B cell (primary cell): Measurements from ENCODE around the gene TBC1D21. TPM values are rescaled to one million over a fixed set of nuclear protein-coding genes. Genes with fewer than 3 reads are reported as not detected.

Experiments used
- ATAC-seq: fragments of 200-7000 bp; cut with Tn5 transposase; one replicate; pipeline ENCODE4 v1.10.0; 2021; ENCODE audit warnings: low read depth, mild to moderate bottlenecking, moderate number of reproducible peaks, moderate library complexity
- CTCF ChIA-PET: fragments of 350-600 bp; sonication (Branson Sonifier 250); formaldehyde crosslinking; loops from one replicate; lab custom pipeline; 2021; ENCODE audit warnings: antibody characterized with exemption, inconsistent platforms; lab: Charles Lee
- POLR2A ChIA-PET: fragments of 350-600 bp; sonication (Branson Sonifier 250); formaldehyde crosslinking; loops from one replicate; lab custom pipeline; 2021; ENCODE audit warnings: antibody characterized with exemption; lab: Charles Lee
- DNase-seq: peaks from one replicate; pipeline ENCODE4 v3.0.0; 2013
- H2AFZ ChIP-seq: 2 replicates; pipeline ENCODE4 v1.6.1; 2012; ENCODE audit warnings: mild to moderate bottlenecking, low read depth, low read length; ENCODE audit not compliant: insufficient read depth, poor library complexity, severe bottlenecking
- H3K27ac ChIP-seq, 2 donors: 1 replicate in 1 of 2; 2 replicates in 1 of 2; pipeline ENCODE4 v1.5.1; 2012 to 2013; ENCODE audit warnings: low read length in 2 of 2, mild to moderate bottlenecking in 2 of 2, moderate library complexity in 1 of 2
- H3K27me3 ChIP-seq, 4 experiments: fragments of 200-600 bp in 1 of 4; sonication (generic) in 1 of 4; replicated peaks in 1 of 4; 1 replicate in 2 of 4; 2 replicates in 2 of 4; pipeline versions ENCODE4 v1.6.1 to v1.7.0; 2013 to 2016; ENCODE audit warnings: low read length in 3 of 4, mild to moderate bottlenecking in 2 of 4, mixed read lengths in 1 of 4, moderate library complexity in 1 of 4; ENCODE audit not compliant: insufficient read depth in 4 of 4, control insufficient read depth in 3 of 4; ENCODE audit errors: control extremely low read depth in 1 of 4
- H3K36me3 ChIP-seq, 2 experiments: replicated peaks in 1 of 2; 1 replicate in 1 of 2; 2 replicates in 1 of 2; pipeline versions ENCODE4 v1.6.1 to v1.7.1; 2013; ENCODE audit warnings: low read length in 1 of 2; ENCODE audit not compliant: insufficient read depth in 2 of 2, control insufficient read depth in 1 of 2; ENCODE audit errors: control extremely low read depth in 1 of 2, extremely low read depth in 1 of 2
- H3K4me1 ChIP-seq, 2 donors: fragments of 200-600 bp in 1 of 2; sonication (generic) in 1 of 2; 1 replicate in 1 of 2; 2 replicates in 1 of 2; pipeline versions ENCODE4 v1.5.1 to v1.6.1; 2013 to 2017; ENCODE audit warnings: low read length in 2 of 2; ENCODE audit not compliant: control insufficient read depth in 2 of 2, insufficient read depth in 2 of 2
- H3K4me2 ChIP-seq: replicated peaks from 2 replicates; pipeline ENCODE3; 2012; ENCODE audit warnings: mild to moderate bottlenecking, low read depth, low read length; ENCODE audit not compliant: poor library complexity, severe bottlenecking
- H3K4me3 ChIP-seq, 5 experiments: fragments of 200-600 bp in 1 of 5; sonication (generic) in 1 of 5; 1 replicate in 3 of 5; 2 replicates in 2 of 5; pipeline versions ENCODE4 v1.5.1 to v1.7.0; 2011 to 2016; ENCODE audit warnings: low read length in 4 of 5, mild to moderate bottlenecking in 4 of 5, low read depth in 2 of 5, control low read depth in 1 of 5, moderate library complexity in 1 of 5; ENCODE audit not compliant: insufficient read depth in 1 of 5; ENCODE audit errors: control extremely low read depth in 1 of 5, extremely low read depth in 1 of 5
- H3K79me2 ChIP-seq: fragments of 200-600 bp; sonication (generic); one replicate; pipeline ENCODE4 v1.6.0; 2016; ENCODE audit warnings: low read length; ENCODE audit not compliant: control insufficient read depth, insufficient read depth
- H3K9ac ChIP-seq: fragments of 200-600 bp; sonication (generic); 2 replicates; pipeline ENCODE4 v1.6.1; 2017; ENCODE audit warnings: mild to moderate bottlenecking, low read length, moderate library complexity
- H3K9me3 ChIP-seq, 3 donors: one replicate each; pipeline versions ENCODE4 v1.6.1 to v1.7.1; 2013; ENCODE audit warnings: low read length in 2 of 3; ENCODE audit not compliant: control insufficient read depth in 2 of 3, insufficient read depth in 1 of 3; ENCODE audit errors: control extremely low read depth in 1 of 3
- H4K20me1 ChIP-seq: 2 replicates; pipeline ENCODE4 v1.6.0; 2012; ENCODE audit warnings: mild to moderate bottlenecking, low read length; ENCODE audit not compliant: insufficient read depth, control insufficient read depth, poor library complexity, severe bottlenecking
- H3K27ac Mint-ChIP-seq: one replicate; pipeline ENCODE4 v1.8.0; 2021; ENCODE audit warnings: mixed read lengths
- H3K27me3 Mint-ChIP-seq: one replicate; pipeline ENCODE4 v1.8.0; 2021; ENCODE audit warnings: mixed read lengths
- H3K4me1 Mint-ChIP-seq: one replicate; pipeline ENCODE4 v1.8.0; 2021; ENCODE audit warnings: mixed read lengths
- H3K4me3 Mint-ChIP-seq: one replicate; pipeline ENCODE4 v1.8.0; 2021; ENCODE audit warnings: mixed read lengths
- H3K9me3 Mint-ChIP-seq: one replicate; pipeline ENCODE4 v1.8.0; 2022; ENCODE audit warnings: mixed read lengths; ENCODE audit not compliant: insufficient read depth
- EZH2 ChIP-seq: IDR thresholded peaks from 2 replicates; pipeline ENCODE4 v1.6.1; 2012; ENCODE audit warnings: borderline replicate concordance, low read depth, mild to moderate bottlenecking, moderate library complexity, low read length; ENCODE audit not compliant: insufficient read depth, poor library complexity, severe bottlenecking
- WGBS: methylation state at CpG from one replicate; pipeline ENCODE4 v1.1.5; 2013; ENCODE audit warnings: missing lambda C conversion rate; ENCODE audit not compliant: insufficient coverage; 5-methylcytosine and 5-hydroxymethylcytosine counted together
- intact Hi-C: fragments of 100-400 bp; cut with micrococcal nuclease; formaldehyde crosslinking; loops from one replicate; pipeline ENCODE4 v1.10.0; 2022
- polyA plus RNA-seq: library from polyadenylated mRNA; depleted of rRNA; stranded (reverse); fragments of >200 nt; gene quantifications from 2 replicates; pipeline ENCODE4 v1.2.3, GENCODE V29; 2012
- total RNA-seq, 2 donors: library from RNA; stranded (reverse); fragments of 120-200 nt in 1 of 2; gene quantifications; 1 replicate in 1 of 2; 2 replicates in 1 of 2; pipeline versions ENCODE4 v1.2.3 to v1.2.4, GENCODE V29; 2013 to 2022
- TF ChIP-seq, protein P1 (sequence below): fragments of 200-600 bp; IDR thresholded peaks from one replicate; pipeline ENCODE4 v1.8.0; 2022; ENCODE audit warnings: antibody characterized with exemption, mild to moderate bottlenecking

TBC1D21 gene
- total and polyA plus RNA-seq, 2 donors (not counting 1 experiment from before 2014, with no cell fraction given): not detected

DNA sequence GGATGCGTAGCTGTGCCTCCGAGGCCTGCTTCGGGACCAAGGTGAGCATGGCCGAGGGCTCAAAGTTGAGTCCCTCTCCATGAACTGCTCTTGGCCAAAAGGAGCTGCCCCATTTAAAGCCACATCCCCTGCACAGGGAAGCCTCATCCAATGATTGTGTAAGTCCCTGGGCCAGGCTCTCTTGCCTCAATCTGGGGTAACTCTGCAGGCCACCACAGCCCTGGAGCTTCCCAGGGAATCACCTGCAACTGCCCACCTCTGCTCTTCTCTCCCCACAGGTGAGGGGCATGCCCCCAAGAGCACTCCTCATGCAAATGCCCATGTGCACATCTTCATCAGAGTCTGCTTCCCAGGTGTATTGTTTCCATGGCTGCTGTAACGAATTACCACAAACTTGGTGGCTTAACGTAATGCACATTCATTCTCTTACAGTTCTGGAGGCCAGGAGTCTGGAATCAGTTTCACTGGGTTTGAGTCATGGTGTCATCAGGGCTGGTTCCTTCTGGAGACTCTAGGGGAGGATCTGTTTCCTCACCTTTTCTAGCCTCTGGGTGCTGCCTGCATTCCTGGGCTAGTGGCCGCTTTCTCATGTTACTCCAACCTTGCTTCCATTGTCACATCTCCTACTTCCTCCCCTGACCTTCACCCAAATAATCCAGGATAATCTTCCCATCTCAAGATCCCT lies 27.9 kb downstream of the TBC1D21 start:
- Histone ChIP-seq H3K27me3 (peaks cover 0 to 3% (median 0%) of the 10 kb centered on the region in 4 experiments), H4K20me1 (no peaks in the 10 kb centered on the region), H3K4me3 (no peak overlapping the region), H3K79me2 (no peaks in the 10 kb centered on the region), H3K4me2 (no peak overlapping the region), H3K4me1 (no peaks in the 10 kb centered on the region), H3K36me3 (no peaks in the 10 kb centered on the region), H3K27ac (no peak overlapping the region), H2AFZ (no peak overlapping the region), H3K9me3 (peaks cover 0 to 4% (median 0%) of the 10 kb centered on the region in 3 donors), H3K9ac (no peak overlapping the region)
- Mint-ChIP-seq H3K4me1 (no peaks in the 10 kb centered on the region), H3K4me3 (no peak overlapping the region), H3K27me3 (peaks cover 14% of the 10 kb centered on the region), H3K27ac (no peak overlapping the region), H3K9me3 (no peaks in the 10 kb centered on the region)
- DNase-seq (no peak), ATAC-seq (no peak)
- POLR2A ChIA-PET: no interaction called here
- intact Hi-C loops: no loop called here
- TF ChIP-seq EZH2: no peak
- TF ChIP-seq, protein P1, sequence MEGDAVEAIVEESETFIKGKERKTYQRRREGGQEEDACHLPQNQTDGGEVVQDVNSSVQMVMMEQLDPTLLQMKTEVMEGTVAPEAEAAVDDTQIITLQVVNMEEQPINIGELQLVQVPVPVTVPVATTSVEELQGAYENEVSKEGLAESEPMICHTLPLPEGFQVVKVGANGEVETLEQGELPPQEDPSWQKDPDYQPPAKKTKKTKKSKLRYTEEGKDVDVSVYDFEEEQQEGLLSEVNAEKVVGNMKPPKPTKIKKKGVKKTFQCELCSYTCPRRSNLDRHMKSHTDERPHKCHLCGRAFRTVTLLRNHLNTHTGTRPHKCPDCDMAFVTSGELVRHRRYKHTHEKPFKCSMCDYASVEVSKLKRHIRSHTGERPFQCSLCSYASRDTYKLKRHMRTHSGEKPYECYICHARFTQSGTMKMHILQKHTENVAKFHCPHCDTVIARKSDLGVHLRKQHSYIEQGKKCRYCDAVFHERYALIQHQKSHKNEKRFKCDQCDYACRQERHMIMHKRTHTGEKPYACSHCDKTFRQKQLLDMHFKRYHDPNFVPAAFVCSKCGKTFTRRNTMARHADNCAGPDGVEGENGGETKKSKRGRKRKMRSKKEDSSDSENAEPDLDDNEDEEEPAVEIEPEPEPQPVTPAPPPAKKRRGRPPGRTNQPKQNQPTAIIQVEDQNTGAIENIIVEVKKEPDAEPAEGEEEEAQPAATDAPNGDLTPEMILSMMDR: no peak
- 94% methylated on average over 5 of the region's 7 CpGs for WGBS
- CTCF ChIA-PET: no interaction called here
